Measurements from ENCODE around the gene PDE4D.

DNA sequence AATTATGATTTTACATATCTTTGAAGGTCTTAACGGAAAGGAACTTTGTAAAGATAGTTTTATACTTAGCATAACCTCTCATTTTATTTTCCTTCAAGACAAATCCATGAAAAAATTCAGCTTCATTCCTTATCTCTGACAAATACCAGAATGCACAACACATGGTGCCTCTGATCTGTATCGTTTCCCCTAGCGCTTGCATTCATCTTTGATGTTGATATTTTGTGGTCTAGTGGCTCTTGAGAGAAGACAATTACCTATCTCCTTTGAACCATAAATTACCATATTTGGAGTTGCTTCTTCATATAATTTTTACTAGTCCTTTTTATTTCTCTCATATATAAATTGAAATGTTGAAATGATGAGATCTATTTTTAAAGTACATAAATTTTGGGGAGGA lies 551.3 kb downstream of the PDE4D start:
- TF ChIP-seq, protein P1, sequence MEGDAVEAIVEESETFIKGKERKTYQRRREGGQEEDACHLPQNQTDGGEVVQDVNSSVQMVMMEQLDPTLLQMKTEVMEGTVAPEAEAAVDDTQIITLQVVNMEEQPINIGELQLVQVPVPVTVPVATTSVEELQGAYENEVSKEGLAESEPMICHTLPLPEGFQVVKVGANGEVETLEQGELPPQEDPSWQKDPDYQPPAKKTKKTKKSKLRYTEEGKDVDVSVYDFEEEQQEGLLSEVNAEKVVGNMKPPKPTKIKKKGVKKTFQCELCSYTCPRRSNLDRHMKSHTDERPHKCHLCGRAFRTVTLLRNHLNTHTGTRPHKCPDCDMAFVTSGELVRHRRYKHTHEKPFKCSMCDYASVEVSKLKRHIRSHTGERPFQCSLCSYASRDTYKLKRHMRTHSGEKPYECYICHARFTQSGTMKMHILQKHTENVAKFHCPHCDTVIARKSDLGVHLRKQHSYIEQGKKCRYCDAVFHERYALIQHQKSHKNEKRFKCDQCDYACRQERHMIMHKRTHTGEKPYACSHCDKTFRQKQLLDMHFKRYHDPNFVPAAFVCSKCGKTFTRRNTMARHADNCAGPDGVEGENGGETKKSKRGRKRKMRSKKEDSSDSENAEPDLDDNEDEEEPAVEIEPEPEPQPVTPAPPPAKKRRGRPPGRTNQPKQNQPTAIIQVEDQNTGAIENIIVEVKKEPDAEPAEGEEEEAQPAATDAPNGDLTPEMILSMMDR (IDR thresholded peaks at IDR 0.05; ENCODE audit: low read length), result no peak
- TF ChIP-seq EZH2 (optimal IDR thresholded peaks at IDR 0.05; ENCODE audit: low read depth, low read length), result no peak

Data from MM.1S (cell line).